Activated CD4-positive, CD25-positive, alpha-beta regulatory T cell (primary cell): ENCODE results near the gene FOXK1.

Experiments
- DNase-seq, 4 experiments: peaks; one replicate each; lab custom pipeline; 2025; lab: John Stamatoyannopoulos, UW

The FOXK1 gene

GRCh38 chr7:4699841-4700240 is 17.7 kb downstream of the FOXK1 start:
- no peak for DNase-seq

- DNase-seq, result no peak
Observed at GRCh38 chr7:4700577-4701235, 18.6 kb downstream of the FOXK1 start.

- no peak for DNase-seq
Observed at GRCh38 chr7:4702961-4703512, 20.9 kb downstream of the FOXK1 start.

GRCh38 chr7:4703532-4703931 is 21.4 kb downstream of the FOXK1 start:
- DNase-seq, result no peak

- no peak for DNase-seq
Observed at GRCh38 chr7:4706384-4707216, 24.5 kb downstream of the FOXK1 start.

- DNase-seq, result no peak
Observed at GRCh38 chr7:4707217-4707741, 25.2 kb downstream of the FOXK1 start.

GRCh38 chr7:4707980-4708411 is 25.9 kb downstream of the FOXK1 start:
- DNase-seq, result no peak

- no peak for DNase-seq
Observed at GRCh38 chr7:4709187-4709586, 27.1 kb downstream of the FOXK1 start.

- no peak for DNase-seq
Observed at GRCh38 chr7:4711093-4711492, 29.0 kb downstream of the FOXK1 start.

GRCh38 chr7:4711634-4712033 is 29.5 kb downstream of the FOXK1 start:
- no peak for DNase-seq

GRCh38 chr7:4712281-4713182 is 30.4 kb downstream of the FOXK1 start:
- DNase-seq, result no peak

GRCh38 chr7:4713183-4713784 is 31.2 kb downstream of the FOXK1 start:
- no peak for DNase-seq

GRCh38 chr7:4714161-4714700 is 32.1 kb downstream of the FOXK1 start:
- no peak for DNase-seq

- DNase-seq, result no peak
Observed at GRCh38 chr7:4714767-4715409, 32.8 kb downstream of the FOXK1 start.

GRCh38 chr7:4715410-4715776 is 33.3 kb downstream of the FOXK1 start:
- no peak for DNase-seq

- DNase-seq, result no peak
Observed at GRCh38 chr7:4716946-4717795, 35.1 kb downstream of the FOXK1 start.

- no peak for DNase-seq
Observed at GRCh38 chr7:4718075-4718474, 36.0 kb downstream of the FOXK1 start.

GRCh38 chr7:4720225-4720624 is 38.1 kb downstream of the FOXK1 start:
- DNase-seq, result no peak

- no peak for DNase-seq
Observed at GRCh38 chr7:4722308-4722707, 40.2 kb downstream of the FOXK1 start.
